ENCODE data around the gene PROX2. TPM values are rescaled to one million over a fixed set of nuclear protein-coding genes. Genes with fewer than 3 reads are reported as not detected.

PROX2 gene, protein sequence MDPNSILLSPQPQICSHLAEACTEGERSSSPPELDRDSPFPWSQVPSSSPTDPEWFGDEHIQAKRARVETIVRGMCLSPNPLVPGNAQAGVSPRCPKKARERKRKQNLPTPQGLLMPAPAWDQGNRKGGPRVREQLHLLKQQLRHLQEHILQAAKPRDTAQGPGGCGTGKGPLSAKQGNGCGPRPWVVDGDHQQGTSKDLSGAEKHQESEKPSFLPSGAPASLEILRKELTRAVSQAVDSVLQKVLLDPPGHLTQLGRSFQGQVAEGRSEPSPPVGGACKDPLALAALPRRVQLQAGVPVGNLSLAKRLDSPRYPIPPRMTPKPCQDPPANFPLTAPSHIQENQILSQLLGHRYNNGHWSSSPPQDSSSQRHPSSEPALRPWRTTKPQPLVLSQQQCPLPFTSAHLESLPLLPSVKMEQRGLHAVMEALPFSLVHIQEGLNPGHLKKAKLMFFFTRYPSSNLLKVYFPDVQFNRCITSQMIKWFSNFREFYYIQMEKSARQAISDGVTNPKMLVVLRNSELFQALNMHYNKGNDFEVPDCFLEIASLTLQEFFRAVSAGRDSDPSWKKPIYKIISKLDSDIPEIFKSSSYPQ
- 0.18 TPM in 1 of 2 replicates, not detected in the other for polyA plus RNA-seq

DNA sequence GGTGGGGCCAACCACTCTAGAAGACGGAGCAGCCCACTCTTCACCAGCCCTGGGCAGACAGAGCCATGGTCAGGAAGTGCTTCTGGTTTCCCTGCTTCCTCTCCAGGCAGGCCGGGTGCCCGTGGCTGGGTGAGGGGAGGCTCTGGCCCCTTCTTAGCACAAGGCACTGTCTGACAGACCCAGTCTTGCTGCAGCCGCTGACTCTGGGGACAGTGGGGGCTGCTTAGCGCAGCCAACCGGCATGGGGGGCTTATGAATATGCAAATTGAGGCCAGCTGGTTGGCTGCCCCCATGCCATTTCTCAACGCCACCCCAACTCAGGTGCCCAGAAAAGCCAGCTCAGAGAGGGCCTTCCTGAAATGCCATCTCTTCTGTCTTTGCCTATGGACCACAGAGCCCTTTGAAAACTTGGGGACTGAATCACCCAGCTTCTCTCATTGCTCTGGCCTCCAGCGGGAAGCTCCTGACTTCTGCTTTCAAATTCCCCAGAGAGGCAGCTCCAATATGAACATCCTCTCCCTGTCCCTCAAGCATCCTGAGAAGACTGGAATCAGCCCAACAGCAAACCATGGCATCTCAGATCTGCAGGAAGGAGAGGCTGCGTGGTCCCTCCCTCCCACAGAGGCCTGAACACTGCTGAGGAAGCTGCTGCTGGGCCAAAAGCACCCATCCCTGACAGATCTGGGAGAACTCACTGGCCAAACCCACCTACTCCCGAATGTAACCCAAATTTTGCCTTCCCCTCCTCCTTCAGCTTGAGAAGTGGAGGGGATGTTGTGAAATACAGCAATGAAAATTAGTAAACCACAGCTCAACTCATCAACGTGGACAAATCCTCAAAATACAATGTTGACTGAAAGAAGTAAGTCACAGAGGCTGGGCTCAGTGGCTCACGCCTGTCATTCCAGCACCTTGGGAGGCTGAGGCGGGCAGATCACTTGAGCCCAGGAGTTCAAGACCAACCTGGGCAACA lies at the start of gene PROX2:
PROX2 (minus strand) TSS at position 205 of the 973 bp plus-strand sequence. CDS start 12,311 bp downstream, outside the sequence.

DNA sequence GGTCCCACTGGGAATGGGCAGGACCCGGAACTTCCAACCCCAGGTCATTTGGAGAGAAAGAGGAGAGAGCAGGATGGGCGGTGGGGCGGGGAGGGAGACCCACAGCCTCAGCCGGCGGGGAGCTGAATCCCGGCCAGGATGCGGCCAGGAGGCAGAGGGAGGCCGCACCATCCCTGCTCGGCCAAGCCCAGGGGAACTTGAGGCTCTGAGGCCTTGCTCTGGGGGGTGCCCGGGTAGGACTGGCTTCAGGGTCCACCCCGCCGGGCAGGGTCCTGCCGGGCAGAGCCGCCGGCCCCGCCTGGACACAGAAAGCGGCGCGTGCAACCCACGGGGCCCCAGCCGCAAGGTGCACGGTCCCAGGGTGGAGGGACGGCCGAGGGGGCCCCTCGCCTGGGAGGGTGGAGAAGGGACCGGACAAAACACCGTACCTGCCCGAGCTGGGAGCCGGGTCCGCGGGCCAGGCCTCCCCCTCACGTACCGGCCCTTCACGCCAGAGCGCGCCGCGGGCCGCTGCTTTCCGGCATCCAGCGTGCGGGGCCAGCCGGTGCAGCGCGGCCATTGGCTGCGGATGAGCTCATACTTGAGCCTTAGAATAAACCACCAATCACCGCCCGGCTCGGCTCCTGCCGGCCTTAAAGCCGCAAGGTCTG lies 46.9 kb upstream of the PROX2 start, which contains the start of gene RPS6KL1:
RPS6KL1 (minus strand) TSS at position 509 of the 650 bp plus-strand sequence. CDS start 1,719 bp downstream, outside the sequence.

DNA sequence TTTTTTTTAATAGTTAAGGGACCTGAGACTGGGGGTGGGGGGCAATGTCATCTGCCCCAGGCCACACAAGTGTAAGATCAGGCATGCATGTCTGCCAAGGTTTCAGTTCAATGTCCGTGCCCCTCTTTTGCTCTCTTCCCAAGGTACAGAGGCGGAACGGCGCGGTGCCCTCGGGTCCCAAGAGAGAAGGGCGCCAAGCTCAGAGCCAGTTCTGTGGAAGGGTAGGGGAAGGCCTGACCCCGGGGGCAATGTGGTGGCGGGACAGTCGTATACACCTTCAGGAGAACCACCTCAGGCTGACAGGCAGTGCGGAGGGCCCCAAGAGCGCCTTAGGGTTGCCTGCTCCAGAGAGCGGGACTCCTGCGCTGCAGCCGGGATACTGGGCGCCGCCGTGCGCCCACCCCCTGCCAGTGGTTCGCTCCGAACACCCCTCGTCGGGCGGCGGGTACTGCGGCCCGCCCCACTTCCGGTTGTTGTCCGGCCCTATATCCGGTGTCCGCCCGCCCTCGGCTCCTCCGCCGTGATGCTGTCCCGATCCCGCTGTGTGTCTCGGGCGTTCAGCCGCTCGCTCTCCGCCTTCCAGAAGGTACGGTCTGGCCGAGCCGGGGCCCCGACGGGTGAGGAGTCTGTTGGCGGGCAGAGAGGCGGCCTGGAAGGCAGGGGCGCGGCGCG lies 5.6 kb upstream of the PROX2 start, which contains the start of gene DLST:
DLST (plus strand) TSS at position 486 of the 672 bp plus-strand sequence; CDS start at position 524, 38 bp downstream.

Other genes starting within 250 kb of the PROX2 start
- gene AREL1, start 163.1 kb downstream of the PROX2 start, polyA plus RNA-seq, result 13.5 and 16.1 TPM in 2 replicates
- 5.8 and 10.7 TPM in 2 replicates for gene FCF1, start 163.0 kb downstream of the PROX2 start, polyA plus RNA-seq
- gene YLPM1, start 112.8 kb downstream of the PROX2 start, polyA plus RNA-seq, result 41.5 and 46.3 TPM in 2 replicates
- 4.7 and 15.2 TPM in 2 replicates for gene DLST, start 5.8 kb upstream of the PROX2 start, polyA plus RNA-seq
- 7.9 and 15.2 TPM in 2 replicates for gene RPS6KL1, start 47.1 kb upstream of the PROX2 start, polyA plus RNA-seq
- gene PGF, start 79.5 kb upstream of the PROX2 start, polyA plus RNA-seq, result 0.12 TPM in 1 of 2 replicates, not detected in the other
- gene EIF2B2, start 126.8 kb upstream of the PROX2 start, polyA plus RNA-seq, result 29.3 and 35.1 TPM in 2 replicates
- 23.4 and 30.8 TPM in 2 replicates for gene MLH3, start 175.3 kb upstream of the PROX2 start, polyA plus RNA-seq
- gene ACYP1, start 187.9 kb upstream of the PROX2 start, polyA plus RNA-seq, result 247 and 252 TPM in 2 replicates
- gene ZC2HC1C, start 193.5 kb upstream of the PROX2 start, polyA plus RNA-seq, result 2.0 and 4.0 TPM in 2 replicates